KOPT-K1 (cell line): ENCODE data around the gene COBL.

Source experiments
- H3K27ac ChIP-seq: fragments of 200-600 bp; sonication (generic); 2 replicates; pipeline ENCODE4 v1.5.1; 2016; ENCODE audit warnings: antibody characterized with exemption, mild to moderate bottlenecking, low read depth, low read length; ENCODE audit not compliant: poor library complexity, severe bottlenecking
- H3K36me3 ChIP-seq: fragments of 200-600 bp; sonication (generic); 2 replicates; pipeline ENCODE4 v1.5.1; 2017; ENCODE audit warnings: antibody characterized with exemption, mild to moderate bottlenecking, low read length, moderate library complexity; ENCODE audit not compliant: insufficient read depth
- H3K9me3 ChIP-seq: fragments of 200-600 bp; sonication (generic); 2 replicates; pipeline ENCODE4 v1.5.1; 2017; ENCODE audit warnings: antibody characterized with exemption, low read length, mild to moderate bottlenecking; ENCODE audit not compliant: insufficient read depth, poor library complexity, severe bottlenecking

The COBL gene

DNA sequence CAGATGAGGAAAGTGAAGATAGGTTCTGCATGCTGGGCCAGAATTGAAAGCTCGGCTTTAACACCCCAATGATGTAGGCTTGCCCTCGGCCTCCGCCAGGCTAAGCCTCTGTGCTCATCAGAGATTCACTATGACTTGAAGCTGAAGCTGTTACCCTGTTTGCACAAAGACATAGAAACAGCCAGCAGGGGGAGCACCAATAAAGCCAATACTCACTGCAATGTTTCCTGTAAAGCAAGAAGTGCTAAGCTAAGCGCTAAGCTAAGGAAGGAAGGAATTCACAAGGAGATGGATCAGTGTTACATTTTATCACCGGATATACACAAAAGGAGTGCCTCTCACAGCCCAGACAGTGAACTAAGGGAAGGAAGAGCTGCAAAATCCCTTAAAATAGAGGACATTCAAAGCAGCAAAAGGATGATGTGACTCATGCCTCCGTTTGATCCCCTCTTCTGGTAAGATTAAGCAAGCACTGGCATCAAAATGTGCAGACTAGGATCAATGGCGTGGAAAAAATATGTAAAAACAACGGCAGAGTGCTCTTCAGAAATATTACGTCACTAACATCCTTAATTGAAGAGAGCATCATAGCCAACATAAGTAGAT lies 153.8 kb downstream of the COBL start:
- Histone ChIP-seq H3K27ac (no peak overlapping the region), H3K9me3 (no peaks in the 10 kb centered on the region), H3K36me3 (no peaks in the 10 kb centered on the region)

DNA sequence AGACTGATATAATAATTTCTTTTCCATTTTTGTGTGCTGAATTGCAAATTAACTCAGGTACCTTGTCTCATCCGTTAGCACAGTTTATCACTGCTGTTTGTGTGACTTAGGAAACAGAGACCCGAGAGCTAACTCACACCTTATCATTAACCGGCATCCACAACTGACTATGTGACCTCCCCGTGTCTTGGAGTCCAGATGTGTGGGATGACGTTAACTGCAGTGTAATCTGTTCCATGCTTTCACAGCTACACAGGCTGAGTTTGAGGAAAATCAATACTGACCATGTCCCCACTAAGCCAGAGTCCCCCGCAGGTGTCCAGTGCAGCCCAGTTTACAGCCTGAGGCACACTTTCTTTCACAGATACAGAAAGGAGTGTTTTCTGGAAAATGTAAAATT lies 154.7 kb downstream of the COBL start:
- Histone ChIP-seq H3K36me3 (no peaks in the 10 kb centered on the region), H3K9me3 (no peaks in the 10 kb centered on the region), H3K27ac (no peak overlapping the region)

DNA sequence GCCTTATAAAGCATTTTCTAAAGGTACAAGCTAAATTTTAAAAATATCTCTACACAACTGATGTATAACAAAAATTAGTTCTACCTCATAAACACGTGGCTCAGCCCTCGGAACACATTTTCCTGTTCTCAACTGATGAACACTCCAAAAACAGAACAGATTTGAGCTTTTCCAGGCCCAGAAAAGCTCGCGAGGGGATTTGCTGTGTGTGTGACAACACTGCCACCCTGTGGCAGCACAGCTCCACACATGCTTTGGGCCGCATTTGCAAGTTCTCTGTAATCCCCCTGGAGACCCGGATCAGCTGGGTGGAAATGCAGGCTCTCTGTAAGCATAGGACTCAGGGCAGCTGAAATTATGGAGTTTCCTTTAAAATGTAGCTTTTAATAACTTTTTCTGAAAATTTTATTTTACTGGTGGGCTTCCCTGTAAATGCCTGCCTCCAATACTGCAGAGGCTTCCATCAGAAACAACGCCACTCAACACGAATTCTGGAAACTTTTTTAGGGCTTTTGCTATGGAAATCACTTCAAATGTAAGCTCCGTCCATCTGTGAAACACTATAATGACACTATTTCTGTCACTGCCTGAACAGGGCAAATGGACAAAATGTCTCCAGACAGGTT lies 155.5 kb downstream of the COBL start:
- no peak overlapping the region for H3K27ac ChIP-seq
- no peaks in the 10 kb centered on the region for H3K36me3 ChIP-seq
- no peaks in the 10 kb centered on the region for H3K9me3 ChIP-seq

DNA sequence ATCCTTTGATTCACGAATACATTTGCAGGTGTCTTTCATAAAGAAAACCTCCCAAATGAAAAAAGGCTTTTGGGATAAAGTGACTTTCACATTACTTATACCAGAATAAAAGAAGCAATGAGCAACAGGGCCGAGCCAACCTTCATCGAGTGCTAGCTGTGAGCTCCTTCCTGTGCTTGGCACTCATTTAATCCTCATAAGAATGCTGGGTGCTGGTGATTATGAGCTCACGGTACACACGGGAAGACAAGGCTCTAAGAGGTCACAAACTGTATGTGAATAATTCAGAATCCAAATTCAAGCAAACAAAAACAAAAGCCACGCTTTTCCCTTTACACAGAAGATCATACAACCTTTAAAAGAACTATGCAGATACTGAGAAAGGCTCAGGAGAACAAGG lies 156.2 kb downstream of the COBL start:
- no peaks in the 10 kb centered on the region for H3K36me3 ChIP-seq
- H3K27ac ChIP-seq = no peak overlapping the region

DNA sequence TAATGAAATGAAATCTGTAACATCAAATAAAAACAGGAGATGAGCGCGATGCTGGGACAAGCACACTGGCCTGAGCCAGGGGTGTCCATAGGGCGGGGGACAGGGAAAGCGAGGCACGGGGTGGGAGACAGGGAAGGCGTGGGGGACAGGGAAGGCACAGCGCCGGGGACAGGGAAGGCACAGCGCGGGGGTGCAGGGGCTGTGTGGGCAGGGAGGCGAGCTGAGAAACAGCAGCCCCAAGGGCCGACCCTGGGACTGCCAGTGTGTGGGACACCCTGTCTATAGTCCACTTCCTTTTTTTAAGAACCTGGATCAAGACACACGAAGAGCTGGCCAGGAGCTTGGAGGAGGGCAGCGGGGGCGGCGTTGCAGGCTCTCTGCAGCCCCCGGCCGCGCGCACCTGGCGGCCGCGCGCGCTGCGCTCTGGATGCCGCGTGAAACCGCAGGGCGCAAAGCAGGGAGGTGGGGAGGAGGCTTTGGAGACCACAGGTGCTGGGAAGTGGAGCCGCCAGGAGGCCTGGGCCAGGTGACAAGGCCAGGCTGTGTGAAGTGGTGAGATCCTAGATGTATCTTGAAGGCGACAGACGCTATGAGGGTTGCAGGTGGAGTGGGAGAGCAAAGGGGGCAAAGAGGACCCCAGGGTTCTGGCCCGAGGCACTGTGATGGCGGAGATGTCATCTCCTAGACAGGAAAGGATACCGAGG lies 157.7 kb downstream of the COBL start:
- no peaks in the 10 kb centered on the region for H3K9me3 ChIP-seq
- H3K27ac ChIP-seq = no peak overlapping the region
- H3K36me3 ChIP-seq = no peaks in the 10 kb centered on the region

More for the DNA sequence above, 156.2 kb downstream of the COBL start:
- H3K9me3 ChIP-seq = no peaks in the 10 kb centered on the region

DNA sequence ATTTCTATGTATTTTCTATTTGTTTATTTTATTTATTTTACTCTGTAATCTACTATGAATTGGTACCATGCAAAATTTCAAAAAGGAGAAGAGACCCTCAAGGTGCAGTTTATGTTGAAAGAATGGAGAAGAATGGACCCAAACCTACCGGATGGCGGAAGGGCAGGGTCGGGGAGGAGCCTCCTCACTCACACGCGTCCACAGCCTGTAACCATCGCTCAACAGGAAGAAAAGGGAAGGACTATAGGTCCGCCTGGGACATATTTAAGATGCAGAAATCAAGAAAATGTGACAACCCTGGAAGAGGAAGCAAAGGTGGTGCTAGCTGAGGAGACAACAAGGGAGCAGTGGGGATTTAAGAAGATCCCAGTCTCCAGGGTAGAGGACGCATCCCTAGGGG lies 158.4 kb downstream of the COBL start:
- Histone ChIP-seq H3K27ac (no peak overlapping the region), H3K9me3 (no peaks in the 10 kb centered on the region), H3K36me3 (no peaks in the 10 kb centered on the region)

DNA sequence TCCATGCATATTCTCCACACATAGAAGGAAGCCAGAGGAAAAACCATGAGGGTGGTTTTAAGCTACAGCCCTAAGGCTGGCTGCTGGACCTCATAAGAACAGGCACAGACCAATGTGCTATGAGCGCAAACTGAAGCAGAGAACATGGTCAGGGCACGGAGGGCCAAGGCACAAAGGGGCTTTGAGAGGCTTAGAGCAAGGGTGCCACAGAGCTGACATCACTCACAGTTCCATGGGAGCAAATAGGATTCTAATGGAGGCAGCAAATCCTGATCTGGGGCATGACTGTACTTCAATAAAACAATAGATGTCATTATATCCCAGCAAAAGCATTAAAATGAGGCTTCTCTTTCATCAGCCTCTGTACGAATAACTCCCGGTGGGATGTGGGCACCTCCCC lies 162.4 kb downstream of the COBL start:
- Histone ChIP-seq H3K36me3 (no peaks in the 10 kb centered on the region), H3K9me3 (no peaks in the 10 kb centered on the region), H3K27ac (no peak overlapping the region)

DNA sequence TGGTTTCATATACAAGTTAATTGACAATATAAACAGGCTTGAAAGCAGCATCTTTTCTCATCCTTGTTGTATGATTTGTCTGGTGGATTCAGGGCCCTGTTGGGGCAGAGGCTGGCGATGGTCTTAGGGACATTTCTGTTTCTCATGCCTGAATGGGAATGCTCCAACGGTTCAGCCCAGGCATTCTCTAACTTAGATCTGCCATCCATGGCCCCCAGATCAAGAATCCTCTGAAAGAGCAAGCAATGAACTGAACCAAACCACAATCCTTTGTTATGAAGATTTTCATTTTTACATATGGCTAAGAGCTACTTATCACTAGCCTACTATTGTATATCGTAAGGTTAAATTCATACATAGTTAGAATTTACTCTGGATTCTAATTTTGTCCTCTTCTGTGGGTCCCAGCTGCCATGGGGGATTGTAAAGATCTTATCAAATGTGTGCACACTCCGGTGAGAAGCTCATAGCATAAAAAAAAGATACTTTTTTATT lies 163.9 kb downstream of the COBL start:
- Histone ChIP-seq H3K27ac (no peak overlapping the region), H3K9me3 (peaks cover 8% of the 10 kb centered on the region), H3K36me3 (no peaks in the 10 kb centered on the region)

DNA sequence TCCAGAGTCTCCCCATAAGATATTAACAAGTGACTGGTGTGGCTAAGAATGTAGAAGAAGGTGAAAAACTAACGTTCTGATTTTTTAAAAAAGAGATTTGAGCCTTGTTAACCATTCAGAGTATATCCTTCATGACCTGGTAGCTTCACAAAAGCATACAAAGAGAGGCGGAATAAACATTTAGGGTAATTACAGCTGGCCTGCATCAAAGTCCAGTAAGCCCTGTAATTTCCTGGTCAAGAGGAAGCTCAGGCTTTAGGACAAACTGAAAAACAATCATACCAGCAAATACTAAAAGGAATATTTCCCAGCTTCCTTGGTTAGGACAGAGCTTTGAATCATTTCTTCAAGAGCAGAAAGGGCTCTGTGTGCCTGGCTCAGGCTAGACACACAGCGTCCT lies 165.2 kb downstream of the COBL start:
- H3K9me3 ChIP-seq = peaks cover 21% of the 10 kb centered on the region
- H3K36me3 ChIP-seq = no peaks in the 10 kb centered on the region
- H3K27ac ChIP-seq = no peak overlapping the region

DNA sequence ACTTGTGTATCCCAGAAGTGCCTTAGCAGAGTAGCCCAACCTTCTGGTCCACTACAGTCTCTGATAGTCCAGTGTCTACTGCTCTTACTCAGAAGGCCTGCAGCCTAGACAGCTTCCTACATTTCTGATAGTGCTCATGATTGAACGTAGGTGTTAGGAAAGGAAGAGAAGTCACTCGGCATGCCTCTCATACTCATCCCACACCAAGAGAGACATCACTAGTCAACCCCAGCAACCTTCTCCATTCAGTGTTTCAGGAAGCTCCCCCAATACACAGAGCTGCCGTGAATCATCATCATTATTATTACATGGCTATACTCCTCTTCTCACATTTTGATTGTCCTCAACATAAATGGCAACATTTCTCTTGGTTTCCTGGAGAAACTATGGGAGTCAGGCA lies 166.4 kb downstream of the COBL start:
- H3K27ac ChIP-seq = no peak overlapping the region
- H3K9me3 ChIP-seq = peaks cover 23% of the 10 kb centered on the region
- no peaks in the 10 kb centered on the region for H3K36me3 ChIP-seq

DNA sequence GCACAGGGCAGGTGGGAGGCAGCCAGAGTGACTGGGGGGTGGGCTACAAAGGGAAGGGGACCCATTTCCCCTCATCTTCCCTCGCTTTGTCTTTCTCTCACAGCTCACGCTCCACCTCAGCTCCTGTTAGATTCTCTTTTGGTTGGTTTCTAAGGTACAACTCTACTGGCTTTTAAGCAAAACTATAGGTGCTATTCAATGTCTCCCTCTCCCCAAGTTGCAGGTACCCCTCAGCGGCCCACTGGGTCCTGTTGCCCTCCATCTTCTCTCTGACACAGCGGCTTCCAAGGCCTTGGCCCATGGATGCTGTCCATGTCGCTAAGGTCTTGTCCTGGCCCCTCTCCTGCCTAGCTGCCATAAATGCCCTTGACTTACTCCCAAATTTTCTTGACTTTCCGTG lies 168.4 kb downstream of the COBL start:
- Histone ChIP-seq H3K36me3 (no peaks in the 10 kb centered on the region), H3K9me3 (peaks cover 23% of the 10 kb centered on the region), H3K27ac (no peak overlapping the region)

DNA sequence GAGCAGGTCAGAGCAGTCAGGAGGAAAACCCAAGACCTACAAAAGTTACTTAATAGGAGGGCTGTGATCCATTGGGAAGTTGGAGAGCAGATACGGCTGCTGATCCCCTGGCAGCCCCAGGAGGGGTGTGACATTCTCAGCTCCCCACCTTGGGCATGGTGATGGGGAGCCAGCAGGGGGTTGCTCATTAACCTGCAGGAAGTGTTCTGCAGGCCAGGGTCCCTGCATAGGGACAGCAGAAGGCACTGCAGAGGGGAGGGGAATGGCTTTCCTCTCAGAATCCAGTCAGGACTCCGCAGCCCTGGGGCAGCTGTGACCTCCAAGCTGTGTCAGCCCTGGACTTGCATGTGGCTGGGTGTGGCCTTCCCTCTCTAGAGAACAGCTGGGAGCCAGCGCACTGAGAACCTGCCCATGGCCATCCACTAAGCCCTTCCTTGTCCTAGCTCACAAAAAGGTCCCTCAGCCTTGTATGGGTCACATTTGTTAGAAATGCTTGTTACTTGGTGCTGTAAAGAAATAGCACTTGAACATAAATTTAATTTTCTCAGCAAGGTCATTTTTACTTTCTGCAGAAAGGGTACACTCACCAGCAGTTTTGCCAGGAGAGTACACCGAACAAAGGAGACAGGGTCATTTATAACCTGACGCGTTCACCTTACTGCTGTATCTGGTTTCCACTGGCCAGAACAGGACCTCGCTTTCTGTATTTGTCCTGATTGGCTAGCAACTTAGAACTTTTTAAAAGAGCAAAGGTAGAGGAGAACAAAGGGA lies 169.6 kb downstream of the COBL start:
- Histone ChIP-seq H3K36me3 (no peaks in the 10 kb centered on the region), H3K27ac (no peak overlapping the region), H3K9me3 (peaks cover 23% of the 10 kb centered on the region)

DNA sequence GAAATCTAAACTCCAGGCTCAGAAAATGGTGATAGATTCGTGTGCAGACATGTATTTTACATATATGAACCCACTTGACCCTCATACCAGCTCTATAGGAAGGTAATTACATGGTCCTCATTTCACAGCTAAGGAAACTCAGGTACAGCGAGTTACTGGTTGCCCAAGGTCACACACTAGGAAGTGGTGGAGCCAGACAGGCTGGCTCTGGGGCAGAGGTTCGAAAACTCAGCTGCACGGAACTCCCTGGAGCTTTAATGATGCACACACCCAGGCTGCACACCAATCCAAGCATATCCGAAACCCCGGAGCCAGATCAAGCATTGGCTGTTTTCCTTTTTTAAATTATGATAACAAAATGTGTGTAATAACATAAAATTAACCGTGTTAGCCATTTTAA lies 172.4 kb downstream of the COBL start:
- Histone ChIP-seq H3K27ac (no peak overlapping the region), H3K36me3 (no peaks in the 10 kb centered on the region)

DNA sequence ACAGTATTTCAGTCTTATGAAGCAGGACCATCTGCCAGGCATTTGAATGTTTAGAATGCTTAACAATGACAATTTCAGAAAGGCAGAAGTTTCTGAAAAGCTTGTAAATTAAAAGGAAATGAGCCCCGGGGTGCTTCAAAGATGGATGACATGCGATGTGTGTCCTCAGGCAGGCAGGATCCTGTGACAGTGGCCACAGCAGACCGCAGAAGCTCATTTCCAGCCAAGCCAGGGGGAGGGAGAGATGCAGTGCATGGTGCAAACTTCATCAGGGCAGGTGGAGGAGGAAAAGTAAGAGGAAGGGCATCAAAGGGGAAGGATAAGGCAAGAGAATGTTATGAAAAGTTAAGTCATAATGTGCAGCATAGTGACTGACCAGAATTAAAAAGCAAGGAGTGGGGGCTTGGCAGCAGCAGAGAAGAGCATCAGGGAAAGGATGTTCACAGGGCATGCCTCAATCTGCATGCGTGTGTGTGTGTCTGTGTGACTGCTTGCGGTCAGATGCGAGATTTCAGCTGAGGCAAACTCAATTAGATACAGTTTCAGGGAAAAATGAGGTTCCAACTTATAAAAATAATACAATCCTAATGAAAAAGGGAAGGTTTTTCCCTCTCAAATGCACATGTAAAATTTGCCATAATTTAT lies 173.7 kb downstream of the COBL start:
- no peaks in the 10 kb centered on the region for H3K36me3 ChIP-seq
- H3K9me3 ChIP-seq = peaks cover 16% of the 10 kb centered on the region
- H3K27ac ChIP-seq = no peak overlapping the region

More for the DNA sequence above, 172.4 kb downstream of the COBL start:
- H3K9me3 ChIP-seq = peaks cover 23% of the 10 kb centered on the region
